HG03159 (cell line): Measurements from ENCODE around the gene SLC44A5.
"Not testable (repeated sequence)": the region's sequence is repeated elsewhere in the genome, so short reads cannot be mapped to it uniquely, and the experiment has no call there.

Experiments used
- ATAC-seq: cut with Tn5 transposase; IDR thresholded peaks from one replicate; pipeline ENCODE4 v1.9.1; 2021; ENCODE audit warnings: mild to moderate bottlenecking, moderate library complexity; ENCODE audit not compliant: unreplicated experiment

The SLC44A5 gene

DNA sequence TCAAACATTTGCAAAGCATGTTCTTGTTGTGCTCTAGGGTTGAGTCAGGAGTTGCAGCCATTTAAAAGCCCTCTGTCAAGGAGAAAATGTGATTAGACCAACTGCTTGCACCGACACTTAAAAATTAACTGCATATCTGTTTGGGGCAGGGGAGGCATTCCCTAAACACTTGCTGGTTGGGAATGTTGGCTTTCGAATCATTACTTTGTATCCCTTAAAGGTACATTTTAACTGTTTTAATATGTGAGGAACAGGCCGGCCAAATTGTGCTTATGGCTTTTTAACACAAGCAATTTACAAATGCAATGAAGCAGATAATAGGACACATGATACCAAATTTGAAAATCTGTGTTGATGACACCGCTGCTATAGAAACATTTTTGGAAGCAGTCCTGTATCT is 317.6 kb downstream of the SLC44A5 start:
- no peak for ATAC-seq

DNA sequence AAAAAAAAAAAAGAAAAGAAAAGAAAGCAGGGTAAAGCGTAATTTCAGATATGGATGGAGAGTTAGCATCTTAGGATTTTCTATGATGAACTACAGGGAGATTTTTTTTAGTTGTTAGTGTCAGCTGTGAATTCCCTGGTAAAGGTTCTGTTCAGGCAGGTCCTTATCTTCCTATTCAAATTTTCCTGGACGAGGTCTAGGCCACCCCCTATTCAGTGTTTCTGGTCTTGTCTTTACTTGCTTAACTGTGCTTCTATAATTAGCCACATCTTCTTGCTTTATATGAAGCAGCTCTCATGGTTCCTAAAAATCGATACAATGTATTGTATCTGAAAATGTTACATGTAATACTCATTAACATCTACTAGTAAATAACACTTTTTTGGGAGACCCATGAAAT is 318.9 kb downstream of the SLC44A5 start:
- ATAC-seq = no peak

DNA sequence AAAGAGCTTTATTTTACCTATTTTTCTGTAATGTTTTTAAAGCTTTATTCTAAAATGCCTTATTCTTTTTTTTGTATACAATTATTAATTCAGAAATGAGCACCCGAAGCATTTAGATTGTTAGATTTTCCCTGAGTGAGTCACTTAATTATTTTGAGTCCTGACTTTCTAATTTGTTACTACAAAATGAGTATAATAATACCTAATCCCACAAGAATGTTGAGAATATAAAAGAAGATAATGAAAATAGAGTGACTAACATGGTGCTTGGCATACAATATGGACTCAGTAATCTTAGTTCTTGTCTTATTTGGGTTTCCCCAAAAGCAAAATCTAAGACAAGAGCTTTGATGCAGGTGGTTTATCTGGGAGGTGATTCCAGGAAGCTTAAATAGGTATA is 334.5 kb downstream of the SLC44A5 start:
- ATAC-seq = no peak

DNA sequence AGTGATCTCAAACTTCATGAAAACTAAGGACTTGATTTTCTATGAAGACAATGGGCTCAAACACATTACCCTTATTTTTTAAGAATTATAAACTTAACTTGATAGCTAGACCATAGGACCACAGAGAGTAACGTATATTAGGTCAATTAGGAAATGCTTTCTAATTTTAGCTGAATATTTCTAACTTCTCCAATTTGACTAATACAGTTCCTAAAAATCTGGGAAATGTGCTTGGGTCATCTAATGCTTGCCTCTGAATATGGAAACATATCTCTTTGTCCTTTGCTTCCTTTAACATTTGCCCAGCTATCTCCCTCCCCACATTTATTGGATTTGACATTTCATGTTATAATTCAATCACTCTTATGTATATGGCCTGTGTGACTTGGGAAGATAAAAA is 335.3 kb downstream of the SLC44A5 start:
- no peak for ATAC-seq

DNA sequence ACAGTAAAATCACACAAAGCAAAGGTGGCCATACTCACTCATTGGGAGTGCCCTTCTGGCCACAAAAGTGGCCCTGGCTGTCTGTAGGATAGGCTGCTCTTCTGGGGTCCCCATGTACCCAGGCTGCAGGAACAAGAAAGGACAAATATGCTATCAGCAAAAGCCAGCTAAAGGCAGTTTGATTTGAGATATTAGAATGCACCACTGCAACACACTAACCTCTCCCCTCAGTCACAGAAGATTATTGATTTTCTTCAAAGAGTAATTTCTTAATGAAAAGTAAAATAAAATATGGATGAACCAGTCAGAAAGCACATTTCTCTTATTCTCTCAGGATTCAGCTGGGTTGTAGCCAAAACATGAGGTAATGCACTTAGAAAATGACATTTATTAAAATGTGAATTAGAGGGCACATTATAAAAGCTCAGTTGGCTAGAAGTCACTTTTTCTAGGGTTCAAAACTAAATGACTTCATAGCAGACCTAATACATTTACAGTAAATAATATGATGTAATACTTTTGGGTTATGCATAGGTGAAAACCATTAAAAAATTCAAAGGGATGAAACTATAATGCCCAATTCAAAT is 335.9 kb downstream of the SLC44A5 start:
- ATAC-seq = no peak

DNA sequence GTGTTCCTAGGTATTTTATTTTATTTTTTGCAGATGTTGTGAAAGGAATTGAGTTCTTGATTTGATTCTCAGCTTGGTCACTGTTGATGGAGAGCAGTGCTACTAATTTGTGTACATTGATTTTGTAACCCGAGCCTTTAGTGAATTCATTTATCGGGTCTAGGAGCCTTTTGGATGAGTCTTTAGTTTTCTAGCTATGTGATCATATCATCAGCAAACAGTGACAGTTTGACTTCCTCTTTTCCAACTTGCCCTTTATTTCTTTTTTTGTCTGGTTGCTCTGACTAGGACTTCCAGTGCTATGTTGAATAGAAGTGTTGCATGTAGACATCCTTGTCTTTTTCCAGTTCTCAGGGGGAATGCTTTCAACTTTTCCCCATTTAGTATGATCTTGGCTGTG is 337.8 kb downstream of the SLC44A5 start:
- no peak for ATAC-seq

DNA sequence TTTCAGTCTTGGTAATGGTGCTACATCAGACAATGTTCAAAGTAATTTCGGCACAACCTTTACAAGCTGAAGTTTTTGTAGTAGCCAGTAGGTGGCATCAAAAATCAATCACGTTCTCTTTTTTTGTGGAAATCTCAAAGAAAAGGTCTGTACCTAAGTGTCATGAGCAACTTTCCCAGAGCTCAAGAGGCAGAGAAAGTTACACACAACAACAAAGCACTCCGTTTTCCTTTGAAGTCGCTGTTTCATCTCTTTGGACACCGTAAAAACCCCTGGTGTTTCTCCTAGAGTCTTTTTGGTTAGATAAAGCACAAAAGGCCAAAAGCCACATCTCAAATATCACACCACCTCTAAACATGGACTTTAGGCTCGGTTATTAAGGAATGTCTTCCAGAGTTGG is 345.1 kb downstream of the SLC44A5 start:
- ATAC-seq = peak; percentile 78

DNA sequence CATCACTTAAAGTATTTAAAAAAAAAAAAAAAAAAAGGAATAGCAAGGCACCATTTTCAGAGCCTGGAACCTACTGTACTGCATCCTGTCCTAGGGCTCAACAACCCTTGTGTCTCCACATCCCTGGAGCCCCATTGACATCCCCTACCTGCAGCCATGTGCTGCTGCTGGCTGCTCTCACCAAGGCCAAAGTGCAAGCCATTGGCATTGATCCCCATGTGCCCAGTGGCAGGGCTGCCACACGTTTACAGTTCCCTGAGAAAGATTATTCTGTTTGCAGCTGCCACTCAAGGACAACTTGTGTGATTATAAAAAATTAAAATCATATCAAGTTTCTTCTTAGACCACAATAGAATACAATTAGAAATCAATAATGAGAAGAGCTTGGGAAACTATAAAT is 346.8 kb downstream of the SLC44A5 start:
- no peak for ATAC-seq

DNA sequence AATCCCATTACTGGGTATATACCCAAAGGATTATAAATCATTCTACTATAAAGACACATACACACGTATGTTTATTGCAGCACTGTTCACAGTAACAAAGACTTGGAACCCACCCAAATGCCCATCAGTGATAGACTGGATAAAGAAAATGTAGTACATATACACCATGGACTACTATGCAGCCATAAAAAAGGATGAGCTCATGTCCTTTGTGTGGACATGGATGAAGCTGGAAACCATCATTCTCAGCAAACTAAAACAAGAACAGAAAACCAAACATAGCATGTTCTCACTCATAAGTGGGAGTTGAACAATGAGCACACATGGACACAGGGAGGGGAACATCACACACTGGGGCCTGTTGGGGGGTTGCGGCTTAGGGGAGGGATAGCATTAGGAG is 347.3 kb downstream of the SLC44A5 start:
- not testable (repeated sequence) for ATAC-seq

DNA sequence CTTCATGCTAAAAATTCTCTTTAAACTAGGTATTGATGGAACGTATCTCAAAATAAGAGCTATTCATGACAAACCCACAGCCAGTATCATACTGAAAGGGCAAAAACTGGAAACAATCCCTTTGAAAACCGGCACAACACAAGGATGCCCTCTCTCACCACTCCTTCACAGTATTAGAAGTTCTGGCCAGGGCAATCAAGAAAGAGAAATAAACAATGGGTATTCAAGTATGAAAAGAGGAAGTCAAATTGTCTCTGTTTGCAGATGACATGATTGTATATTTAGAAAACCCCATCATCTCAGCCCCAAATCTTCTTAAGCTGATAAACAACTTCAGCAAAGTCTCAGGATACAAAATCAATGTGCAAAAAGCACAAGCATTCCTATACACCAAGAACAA is 349.0 kb downstream of the SLC44A5 start:
- not testable (repeated sequence) for ATAC-seq

DNA sequence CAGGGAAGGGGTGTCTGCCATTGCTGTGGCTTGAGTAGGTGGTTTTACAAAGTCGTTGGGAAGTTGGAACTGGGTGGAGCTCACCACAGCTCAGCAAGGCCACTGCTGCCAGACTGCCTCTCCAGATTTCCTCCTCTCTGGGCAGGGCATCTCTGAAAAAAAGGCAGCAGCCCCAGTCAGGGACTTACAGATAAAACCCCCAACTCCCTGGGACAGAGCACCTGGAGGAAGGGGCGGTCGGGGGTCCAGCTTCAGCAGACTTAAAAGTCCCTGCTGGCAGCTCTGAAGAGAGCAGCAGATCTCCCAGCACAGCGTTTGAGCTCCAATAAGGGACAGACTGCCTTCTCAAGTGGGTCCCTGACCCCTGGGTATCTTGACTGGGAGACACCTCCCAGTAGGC is 352.6 kb downstream of the SLC44A5 start:
- no peak for ATAC-seq

DNA sequence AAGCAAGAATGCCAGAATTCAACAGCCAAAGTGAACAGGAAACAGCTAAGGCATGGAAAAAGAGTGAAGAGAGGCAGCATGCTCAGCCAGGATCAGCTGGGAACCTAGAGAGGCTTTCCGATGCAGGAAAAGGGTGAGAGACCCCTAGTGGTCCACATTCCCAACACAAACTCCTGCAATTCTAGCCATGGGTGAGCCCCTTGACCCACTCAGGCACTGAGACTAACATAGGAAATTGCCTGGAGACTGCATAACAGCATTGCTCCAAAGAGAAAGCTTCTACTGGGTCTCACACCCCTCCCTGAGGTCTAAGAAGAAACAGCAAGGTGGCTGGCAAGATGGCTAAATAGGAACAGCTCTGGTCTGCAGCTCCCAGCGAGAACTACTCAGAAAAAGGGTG is 353.5 kb downstream of the SLC44A5 start:
- ATAC-seq = no peak

DNA sequence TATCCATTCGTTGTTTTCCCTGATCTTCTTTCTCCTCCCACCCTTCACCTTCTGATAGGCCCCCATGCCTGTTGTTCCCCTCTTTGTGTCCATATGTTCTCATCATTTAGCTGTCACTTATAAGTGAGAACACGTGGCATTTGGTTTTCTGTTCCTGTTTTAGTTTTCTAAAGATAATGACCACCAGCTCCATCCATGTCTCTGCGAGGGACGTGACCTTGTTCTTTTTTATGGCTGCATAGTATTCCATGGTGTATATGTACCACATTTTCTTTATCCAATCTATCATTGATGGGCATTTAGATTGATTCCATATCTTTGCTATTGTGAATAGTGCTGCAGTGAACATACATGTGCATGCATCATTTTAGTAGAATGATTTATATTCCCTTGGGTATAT is 360.8 kb downstream of the SLC44A5 start:
- ATAC-seq = not testable (repeated sequence)

DNA sequence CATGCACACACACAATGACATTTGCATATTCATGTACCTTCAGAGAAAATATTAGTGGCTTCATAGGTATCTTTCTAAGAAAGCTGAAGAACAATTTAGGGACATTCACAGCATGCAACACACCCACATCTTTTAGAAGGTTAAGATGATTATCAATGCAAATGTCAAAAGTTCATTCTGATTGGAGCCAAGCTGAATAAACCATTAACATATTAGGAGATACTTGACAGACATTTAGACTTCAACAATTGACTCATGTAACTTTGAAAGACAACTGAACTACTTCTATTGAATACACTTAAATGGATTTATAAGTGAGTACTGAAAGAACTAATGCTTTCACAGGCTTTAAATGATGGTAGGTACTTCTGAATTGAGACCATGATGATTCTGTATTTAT is 365.7 kb downstream of the SLC44A5 start:
- ATAC-seq = no peak

DNA sequence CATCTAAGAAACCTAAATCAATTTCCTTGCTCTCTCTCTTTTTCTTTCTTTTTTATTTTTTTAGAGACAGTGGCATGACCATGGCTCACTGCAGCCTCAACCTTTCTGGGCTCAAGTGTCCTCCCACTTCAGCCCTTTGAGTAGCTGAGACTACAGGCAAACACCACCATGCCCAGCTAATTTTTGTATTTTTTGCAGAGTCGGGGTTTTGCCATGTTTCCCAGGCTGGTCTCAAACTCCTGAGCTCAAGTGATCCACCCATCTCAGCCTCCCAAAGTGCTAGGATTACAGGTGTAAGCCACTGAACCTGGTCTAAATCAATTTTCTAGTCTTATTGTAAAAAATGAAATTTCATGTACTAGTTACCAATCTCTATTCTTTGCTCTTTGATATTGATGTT is 367.8 kb downstream of the SLC44A5 start:
- ATAC-seq = no peak

DNA sequence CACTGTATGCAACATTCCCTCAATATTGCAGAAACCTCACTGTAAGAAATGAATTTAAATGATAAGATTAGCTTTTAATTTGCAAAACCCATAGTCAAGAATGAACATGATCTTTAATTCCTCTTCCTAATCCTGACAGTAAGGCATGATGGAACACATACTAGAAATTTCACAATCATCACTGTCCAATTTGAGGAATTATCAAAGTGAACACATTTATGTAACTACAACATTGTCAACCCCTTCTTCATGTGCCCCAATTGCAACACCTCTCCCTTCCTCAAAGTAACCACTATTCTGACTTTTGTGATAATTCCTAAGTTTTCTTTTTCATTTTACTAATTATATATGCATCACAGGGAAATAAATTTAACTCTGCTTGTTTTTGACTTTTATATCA is 373.6 kb downstream of the SLC44A5 start:
- ATAC-seq = no peak

DNA sequence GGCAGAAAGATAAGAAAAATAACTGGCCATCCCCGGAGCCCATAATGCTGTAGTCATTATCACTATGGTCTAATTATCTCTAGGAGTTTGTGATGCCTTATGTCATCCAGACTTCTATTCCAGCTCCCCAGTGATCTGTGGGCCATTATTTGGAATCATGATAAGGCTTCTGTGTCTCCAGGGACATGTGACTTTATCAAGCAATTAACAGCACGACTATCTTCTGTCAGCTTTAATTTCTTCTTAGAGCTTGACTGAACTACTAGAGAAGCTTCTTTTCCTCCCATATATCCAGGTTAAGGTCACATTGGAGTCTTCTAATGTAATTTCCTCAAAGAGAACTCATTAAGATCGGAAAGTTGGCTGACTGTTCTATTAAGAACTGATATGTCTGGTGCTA is 376.4 kb downstream of the SLC44A5 start:
- ATAC-seq = no peak

DNA sequence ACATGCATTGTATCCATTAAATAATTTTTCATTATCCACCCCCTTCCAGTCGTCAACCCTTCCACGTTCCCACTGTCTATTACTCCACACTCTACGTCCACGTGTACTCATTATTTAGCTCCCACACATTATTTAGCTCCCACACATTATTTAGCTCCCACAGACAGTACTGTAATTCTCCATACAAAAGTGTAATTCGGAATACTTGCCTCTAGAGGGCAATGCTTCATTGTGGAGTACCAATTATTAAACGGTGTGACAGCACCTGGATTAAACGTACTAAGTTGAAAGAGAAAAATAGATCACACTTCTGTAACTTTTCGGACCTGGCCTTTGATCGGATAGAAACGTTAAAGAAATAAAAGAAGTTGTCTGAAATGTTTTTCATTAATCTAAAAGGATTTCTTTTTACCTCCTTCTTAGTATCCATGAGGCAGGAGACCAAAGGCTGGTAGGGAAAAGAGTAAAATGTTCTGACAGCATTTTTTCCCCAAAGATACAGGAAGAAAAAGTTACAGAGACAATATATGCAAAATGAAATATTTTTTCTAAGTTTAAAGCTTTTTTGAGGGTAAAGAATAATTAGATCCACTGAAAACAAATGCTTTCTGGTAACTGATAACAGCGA is 377.5 kb downstream of the SLC44A5 start:
- ATAC-seq = peak; percentile 96

DNA sequence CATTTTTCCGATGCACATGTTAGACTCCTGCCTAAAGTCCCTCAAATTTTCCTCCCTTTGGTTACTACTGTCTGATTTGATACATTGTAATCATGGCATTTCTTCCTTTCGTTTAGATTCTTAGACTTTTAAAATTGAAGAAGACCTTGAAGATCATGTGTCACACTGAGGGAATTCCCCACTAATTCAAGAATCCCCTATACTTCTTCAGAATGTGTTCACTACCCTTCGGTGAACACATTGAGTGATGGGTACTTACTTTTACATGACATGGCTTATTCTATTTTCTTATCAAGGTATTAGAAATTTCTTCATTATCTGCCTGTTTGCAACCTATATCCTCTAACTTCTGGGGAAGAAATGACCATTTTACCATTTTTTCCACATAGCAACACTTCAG is 390.8 kb downstream of the SLC44A5 start:
- ATAC-seq = no peak

DNA sequence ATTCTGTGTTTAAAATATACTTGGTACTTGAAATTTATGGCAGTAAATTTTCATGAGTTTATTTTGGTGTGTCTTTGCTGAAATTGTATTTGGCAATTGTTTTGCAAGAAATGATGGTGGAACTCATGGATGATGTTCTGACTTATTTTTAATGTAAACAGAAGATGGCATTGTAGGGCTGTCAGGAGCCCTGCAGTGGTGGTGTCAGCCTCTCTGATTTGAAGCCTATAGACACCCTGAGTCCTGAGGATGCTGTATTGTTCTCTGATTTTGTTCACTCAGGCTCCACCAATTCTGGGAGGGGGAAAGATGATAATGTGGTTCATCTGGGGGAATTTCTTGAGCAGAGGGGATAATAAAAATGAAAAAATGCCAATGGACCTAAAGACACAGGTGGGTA is 396.9 kb downstream of the SLC44A5 start:
- no peak for ATAC-seq

DNA sequence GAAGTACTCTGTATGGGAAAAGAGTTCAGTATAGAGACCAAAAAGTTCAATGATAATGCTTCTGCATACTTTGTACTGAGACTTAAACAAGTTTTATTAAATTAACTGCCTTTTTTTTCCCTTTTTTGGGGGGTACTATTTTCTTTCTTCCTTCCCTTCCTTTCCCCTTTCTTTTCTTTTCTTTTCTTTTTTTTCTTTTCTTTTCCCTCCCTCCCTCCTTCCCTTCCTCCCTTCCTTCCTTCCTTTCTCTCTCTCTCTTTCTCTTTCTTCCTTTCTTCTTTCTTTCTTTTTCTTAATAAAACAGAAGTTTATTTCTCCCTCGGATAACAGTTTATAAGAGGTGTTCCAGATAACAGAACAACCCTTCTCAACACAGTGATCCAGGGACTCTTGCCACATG is 399.3 kb downstream of the SLC44A5 start:
- ATAC-seq = no peak

DNA sequence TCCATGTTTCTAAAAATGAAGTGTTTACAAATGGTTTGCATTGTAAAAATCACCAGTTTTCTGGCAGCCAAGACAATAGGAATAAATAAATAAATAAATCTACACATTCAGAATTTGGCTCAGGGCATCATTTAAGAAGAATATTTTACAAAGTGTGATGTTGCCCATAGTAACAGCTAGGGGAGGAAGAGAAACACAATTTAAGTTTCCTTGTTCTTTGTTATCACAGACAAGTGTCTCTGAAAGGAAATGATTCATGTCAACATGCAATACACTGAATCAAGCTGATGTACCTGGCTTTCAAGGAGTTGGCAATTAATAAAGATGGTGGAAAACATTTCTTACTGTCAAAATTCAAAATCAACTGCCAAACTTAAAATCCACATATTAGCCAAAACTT is 402.1 kb downstream of the SLC44A5 start:
- ATAC-seq = no peak
